Hepatocyte (in vitro differentiated cells): Measurements from ENCODE around the gene DMRT1.

Experiments used
- EZH2 ChIP-seq: fragments of 200-600 bp; sonication (generic); IDR thresholded peaks from 2 replicates; pipeline ENCODE4 v1.6.1; 2016; ENCODE audit warnings: antibody characterized with exemption, mild to moderate bottlenecking, borderline replicate concordance
- TF ChIP-seq, protein P1 (sequence below): fragments of 200-600 bp; sonication (generic); IDR thresholded peaks from 2 replicates; pipeline ENCODE4 v1.5.1; 2016; ENCODE audit warnings: antibody characterized with exemption, mild to moderate bottlenecking; ENCODE audit not compliant: poor library complexity

DNA sequence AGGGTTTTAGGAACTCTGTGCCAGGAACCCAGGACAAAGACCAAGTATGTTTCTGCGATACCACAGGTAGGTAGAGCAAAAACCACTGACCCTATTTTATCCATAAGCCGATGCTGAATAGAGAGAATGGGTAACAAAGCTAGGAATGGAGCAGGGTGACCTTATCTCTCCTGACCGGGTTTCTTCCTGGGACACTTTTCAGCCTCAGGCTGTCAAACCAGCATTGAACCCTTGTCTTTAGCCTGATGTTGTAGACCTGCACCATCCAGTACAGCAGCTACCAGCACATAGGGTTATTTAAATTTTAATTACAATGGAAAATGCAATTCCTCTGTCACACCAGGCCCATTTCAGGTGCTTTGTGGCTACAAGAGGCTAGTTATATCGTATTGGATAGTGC is 91.9 kb downstream of the DMRT1 start:
- TF ChIP-seq, protein P1, sequence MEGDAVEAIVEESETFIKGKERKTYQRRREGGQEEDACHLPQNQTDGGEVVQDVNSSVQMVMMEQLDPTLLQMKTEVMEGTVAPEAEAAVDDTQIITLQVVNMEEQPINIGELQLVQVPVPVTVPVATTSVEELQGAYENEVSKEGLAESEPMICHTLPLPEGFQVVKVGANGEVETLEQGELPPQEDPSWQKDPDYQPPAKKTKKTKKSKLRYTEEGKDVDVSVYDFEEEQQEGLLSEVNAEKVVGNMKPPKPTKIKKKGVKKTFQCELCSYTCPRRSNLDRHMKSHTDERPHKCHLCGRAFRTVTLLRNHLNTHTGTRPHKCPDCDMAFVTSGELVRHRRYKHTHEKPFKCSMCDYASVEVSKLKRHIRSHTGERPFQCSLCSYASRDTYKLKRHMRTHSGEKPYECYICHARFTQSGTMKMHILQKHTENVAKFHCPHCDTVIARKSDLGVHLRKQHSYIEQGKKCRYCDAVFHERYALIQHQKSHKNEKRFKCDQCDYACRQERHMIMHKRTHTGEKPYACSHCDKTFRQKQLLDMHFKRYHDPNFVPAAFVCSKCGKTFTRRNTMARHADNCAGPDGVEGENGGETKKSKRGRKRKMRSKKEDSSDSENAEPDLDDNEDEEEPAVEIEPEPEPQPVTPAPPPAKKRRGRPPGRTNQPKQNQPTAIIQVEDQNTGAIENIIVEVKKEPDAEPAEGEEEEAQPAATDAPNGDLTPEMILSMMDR = no peak
- TF ChIP-seq EZH2 = no peak
